Endothelial cell of umbilical vein (primary cell): ENCODE measurements around the gene ADGRD2. TPM values are rescaled to one million over a fixed set of nuclear protein-coding genes. Genes with fewer than 3 reads are reported as not detected.

ENCODE experiments used
- BruUV-seq: library from RNA; stranded (reverse); fragments of 400-500 nt; replicated peaks from 2 replicates; lab custom pipeline; 2021; lab: Mats Ljungman, UMichigan
- CTCF ChIA-PET: fragments of 300-600, 350-600 bp; sonication (Branson Sonifier 250); formaldehyde crosslinking; loops from one replicate; lab custom pipeline; 2021; ENCODE audit warnings: antibody characterized with exemption, inconsistent platforms; lab: Charles Lee
- POLR2A ChIA-PET: fragments of 300-600, 350-600 bp; sonication (Branson Sonifier 250); formaldehyde crosslinking; loops from one replicate; lab custom pipeline; 2021; ENCODE audit warnings: antibody characterized with exemption, inconsistent platforms; lab: Charles Lee
- DNase-seq: peaks from one replicate; pipeline ENCODE4 v3.0.0-alpha.2; 2011; ENCODE audit warnings: low read depth, low spot score
- FAIRE-seq: peaks from 2 replicates; lab custom pipeline; 2011; peaks lifted over from hg19 to GRCh38; lab: Jason Lieb, UNC
- H2AFZ ChIP-seq: 2 replicates; pipeline ENCODE4 v1.6.0; 2012; ENCODE audit warnings: low read depth, low read length, control low read depth, inconsistent platforms
- H3K27ac ChIP-seq: 2 replicates; pipeline ENCODE4 v1.5.1; 2011; ENCODE audit warnings: low read depth, mild to moderate bottlenecking, control low read depth, low read length, moderate library complexity; ENCODE audit not compliant: insufficient read depth
- H3K27me3 ChIP-seq, 2 experiments: 2 replicates each; pipeline versions ENCODE4 v1.6.0 to v1.6.1; 2011; ENCODE audit warnings: low read length in 2 of 2, mixed read lengths in 1 of 2; ENCODE audit not compliant: control insufficient read depth in 2 of 2, insufficient read depth in 2 of 2
- H3K36me3 ChIP-seq, 2 experiments: 2 replicates in 1 of 2; 3 replicates in 1 of 2; pipeline ENCODE4 v1.5.1; 2011; ENCODE audit warnings: low read length in 2 of 2, mild to moderate bottlenecking in 1 of 2, moderate library complexity in 1 of 2; ENCODE audit not compliant: control insufficient read depth in 2 of 2, insufficient read depth in 2 of 2; ENCODE audit errors: extremely low read depth in 1 of 2
- H3K4me1 ChIP-seq: 3 replicates; pipeline ENCODE4 v1.5.1; 2011; ENCODE audit warnings: mild to moderate bottlenecking, low read length; ENCODE audit not compliant: control insufficient read depth, insufficient read depth; ENCODE audit errors: extremely low read depth
- H3K4me2 ChIP-seq: 2 replicates; pipeline ENCODE4 v1.6.1; 2011; ENCODE audit warnings: low read length, control low read depth, mixed read lengths; ENCODE audit not compliant: insufficient read depth
- H3K4me3 ChIP-seq, 3 experiments: fragments of 200-600 bp in 1 of 3; sonication (generic), shearing (Covaris generic) in 1 of 3; replicated peaks in 1 of 3; 2 replicates each; pipeline ENCODE4 v1.5.1; 2011 to 2016; ENCODE audit warnings: control low read depth in 3 of 3, low read length in 3 of 3, mild to moderate bottlenecking in 2 of 3, inconsistent platforms in 1 of 3, low read depth in 1 of 3, moderate library complexity in 1 of 3; ENCODE audit not compliant: insufficient read depth in 1 of 3
- H3K79me2 ChIP-seq: 2 replicates; pipeline ENCODE4 v1.6.0; 2012; ENCODE audit warnings: low read length, inconsistent platforms; ENCODE audit not compliant: control insufficient read depth, insufficient read depth
- H3K9ac ChIP-seq: replicated peaks from 2 replicates; pipeline ENCODE3; 2011; ENCODE audit warnings: low read length, control low read depth; ENCODE audit not compliant: insufficient read depth; ENCODE audit errors: extremely low read depth
- H3K9me1 ChIP-seq: replicated peaks from 3 replicates; pipeline ENCODE4 v1.6.0; 2011; ENCODE audit warnings: mild to moderate bottlenecking, low read length; ENCODE audit not compliant: control insufficient read depth, insufficient read depth; ENCODE audit errors: extremely low read depth
- H3K9me3 ChIP-seq: replicated peaks from 2 replicates; pipeline ENCODE4 v1.5.1; 2012; ENCODE audit warnings: low read length, inconsistent platforms; ENCODE audit not compliant: control insufficient read depth, insufficient read depth
- H4K20me1 ChIP-seq: replicated peaks from 2 replicates; pipeline ENCODE3; 2011; ENCODE audit warnings: mild to moderate bottlenecking, low read length; ENCODE audit not compliant: control insufficient read depth, insufficient read depth; ENCODE audit errors: extremely low read depth
- CTCF ChIP-seq, 2 donors: IDR thresholded peaks; 1 replicate in 1 of 2; 2 replicates in 1 of 2; pipeline ENCODE4 v1.5.1; 2011; ENCODE audit warnings: low read length in 2 of 2, mild to moderate bottlenecking in 2 of 2, moderate library complexity in 2 of 2, control low read depth in 1 of 2, inconsistent platforms in 1 of 2, low read depth in 1 of 2; ENCODE audit not compliant: insufficient read depth in 1 of 2; ENCODE audit errors: extremely low read depth in 1 of 2
- EZH2 ChIP-seq: IDR thresholded peaks from 2 replicates; pipeline ENCODE4 v1.6.1; 2012; ENCODE audit warnings: borderline replicate concordance, low read depth, mild to moderate bottlenecking, moderate library complexity, low read length, inconsistent platforms; ENCODE audit not compliant: severe bottlenecking
- FOS ChIP-seq: IDR thresholded peaks from 2 replicates; pipeline ENCODE4 v1.6.1; 2011; ENCODE audit warnings: mild to moderate bottlenecking, low read length, moderate library complexity, borderline replicate concordance; ENCODE audit not compliant: insufficient read depth
- GATA2 ChIP-seq: IDR thresholded peaks from 2 replicates; pipeline ENCODE4 v1.7.0; 2011; ENCODE audit warnings: low read depth, mild to moderate bottlenecking, moderate library complexity, mixed read lengths, low read length; ENCODE audit not compliant: insufficient read length, insufficient read depth
- JUN ChIP-seq: IDR thresholded peaks from 2 replicates; pipeline ENCODE4 v1.6.1; 2011; ENCODE audit warnings: borderline replicate concordance, low read depth; ENCODE audit not compliant: insufficient read length, insufficient read depth
- MAX ChIP-seq: IDR thresholded peaks from 2 replicates; pipeline ENCODE4 v1.6.1; 2011; ENCODE audit not compliant: insufficient read depth, insufficient read length
- MYC ChIP-seq: IDR thresholded peaks from one replicate; pipeline ENCODE4 v1.6.1; 2011; ENCODE audit warnings: mild to moderate bottlenecking, low read depth, low read length
- POLR2A ChIP-seq: IDR thresholded peaks from 2 replicates; pipeline ENCODE4 v1.6.1; 2012; ENCODE audit warnings: low read depth, mild to moderate bottlenecking, control low read depth, low read length
- POLR2AphosphoS5 ChIP-seq: IDR thresholded peaks from 2 replicates; pipeline ENCODE4 v1.6.1; 2012; ENCODE audit warnings: low read depth, mild to moderate bottlenecking, control low read depth, low read length, moderate library complexity; ENCODE audit not compliant: insufficient read depth
- dilution Hi-C: fragments of 300-500 bp; cut with MboI; formaldehyde crosslinking; loops from one replicate; pipeline ENCODE4 v1.15.0; 2019; ENCODE audit warnings: low sequenced_read_pairs; ENCODE audit not compliant: extremely low pct_ligation_motif_present
- intact Hi-C: fragments of 100-400 bp; cut with micrococcal nuclease; formaldehyde crosslinking; loops from one replicate; pipeline ENCODE4 v1.10.0; 2022
- polyA plus RNA-seq, 4 experiments: library from polyadenylated mRNA; depleted of rRNA in 3 of 4; stranded (reverse) in 3 of 4; unstranded in 1 of 4; fragments of >200 nt; gene quantifications; 2 replicates each; pipeline versions ENCODE4 v1.2.1 to v1.2.3, GENCODE V29; 2011 to 2012; ENCODE audit warnings: missing spikeins in 1 of 4
- total RNA-seq: library from RNA; stranded (reverse); gene quantifications from 2 replicates; pipeline ENCODE4 v1.2.3, GENCODE V29; 2021

The ADGRD2 gene
- total and polyA plus RNA-seq, 2 donors (not counting 3 experiments of a cell fraction or from before 2014, with no cell fraction given) = not detected

- peaks cover 12 to 39% of the 10 kb centered on the region in 2 experiments for H3K36me3 ChIP-seq
- DNase-seq (peak; percentile 75), FAIRE-seq (peak; percentile 81)
- H3K79me2 ChIP-seq = peaks cover 65% of the 10 kb centered on the region
- intact Hi-C loops (loop anchor here (5.0 kb wide), 1 partner anchor 149 kb away; no protein-coding TSS in a partner anchor), dilution Hi-C loops (no loop called here)
- H3K9ac ChIP-seq = peak overlapping the region; percentile 80
- POLR2A ChIA-PET = no interaction called here
- peak overlapping the region; percentile 89 for H3K4me2 ChIP-seq
- H4K20me1 ChIP-seq = peaks cover 8% of the 10 kb centered on the region
- CTCF ChIA-PET = interaction anchor here (0.6 to 1.3 kb wide), 9 partner anchors 9 to 360 kb away, joined by 3 to 15 read pairs (median 3); no protein-coding TSS in a partner anchor
- peaks cover 44% of the 10 kb centered on the region for H3K4me1 ChIP-seq
- peak overlapping the region; percentile 91 for H3K27ac ChIP-seq
- H2AFZ ChIP-seq = no peak overlapping the region
- H3K9me1 ChIP-seq = no peaks in the 10 kb centered on the region
- H3K9me3 ChIP-seq = no peaks in the 10 kb centered on the region
- no peaks in the 10 kb centered on the region for H3K27me3 ChIP-seq
- H3K4me3 ChIP-seq = peak overlapping the region in 2 of 3 experiments; percentile 33 to 40
- TF ChIP-seq JUN (peak; percentile 78), FOS (peak; percentile 76), CTCF (IDR thresholded peaks at IDR 0.05; ENCODE audit: extremely low read depth in 1 of 2, insufficient read depth in 1 of 2, low read depth in 1 of 2, low read length in 2 of 2) (no peak), POLR2A (peak; percentile 31)
- BruUV-seq = TSS peak; percentile 50
These were observed 38.6 kb upstream of the ADGRD2 start for GRCh38 chr9:124411514-124412227.

DNA sequence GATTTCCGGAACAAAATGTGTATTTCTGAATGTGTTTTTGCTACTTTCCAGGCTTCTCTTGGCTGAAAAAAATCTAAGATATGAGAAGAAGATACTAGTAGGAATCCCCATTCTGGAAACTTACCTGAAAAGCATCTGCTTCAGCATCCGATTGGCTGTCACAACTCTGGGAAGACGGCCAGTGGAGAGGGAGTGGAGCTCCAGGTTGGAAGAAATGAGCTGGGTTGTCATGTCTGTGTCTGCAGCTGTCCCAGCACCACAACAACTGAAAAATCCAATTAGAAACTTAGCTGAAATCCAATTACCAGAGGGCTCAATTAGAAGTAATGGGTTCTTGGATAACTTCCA, 38.0 kb upstream of the ADGRD2 start:
- Histone ChIP-seq H3K4me3 (peak overlapping the region in 1 of 3 experiments; percentile 40), H3K9me1 (no peaks in the 10 kb centered on the region), H3K36me3 (peaks cover 11 to 37% of the 10 kb centered on the region in 2 experiments), H3K9ac (peak overlapping the region; percentile 80), H3K4me2 (peak overlapping the region; percentile 89), H2AFZ (no peak overlapping the region), H3K9me3 (no peaks in the 10 kb centered on the region), H3K27me3 (no peaks in the 10 kb centered on the region), H3K4me1 (peaks cover 44% of the 10 kb centered on the region), H4K20me1 (peaks cover 4% of the 10 kb centered on the region), H3K79me2 (peaks cover 61% of the 10 kb centered on the region), H3K27ac (peak overlapping the region; percentile 91)
- no peak for TF ChIP-seq FOS
- TF ChIP-seq GATA2 = no peak
- TF ChIP-seq EZH2 = no peak
- TF ChIP-seq JUN = no peak
- TF ChIP-seq MAX = no peak
- no peak for TF ChIP-seq MYC
- no peak for TF ChIP-seq CTCF (IDR thresholded peaks at IDR 0.05; ENCODE audit: extremely low read depth in 1 of 2, insufficient read depth in 1 of 2, low read depth in 1 of 2, low read length in 2 of 2)
- TF ChIP-seq POLR2AphosphoS5 = no peak
- no peak for TF ChIP-seq POLR2A
- POLR2A ChIA-PET = no interaction called here
- FAIRE-seq (no peak), DNase-seq (no peak)
- intact Hi-C loops (loop anchor here (5.0 kb wide), 1 partner anchor 150 kb away; no protein-coding TSS in a partner anchor), dilution Hi-C loops (no loop called here)
- CTCF ChIA-PET = interaction anchor here (1.1 to 1.3 kb wide), 3 partner anchors 10 to 25 kb away, joined by 6 to 15 read pairs (median 8); no protein-coding TSS in a partner anchor
- no TSS peak for BruUV-seq
